Gastroesophageal sphincter (tissue), 4 donors: Measurements from ENCODE around the gene PTPRE. TPM values are rescaled to one million over a fixed set of nuclear protein-coding genes. Genes with fewer than 3 reads are reported as not detected.

Experiments used
- ATAC-seq: fragments of 150-250 bp; one replicate; pipeline ENCODE4 v1.9.1; 2016; ENCODE audit warnings: mild to moderate bottlenecking, moderate library complexity
- H3K27ac ChIP-seq, 4 donors: fragments of 200-600 bp; sonication (generic) in 3 of 4; 1 replicate in 3 of 4; 2 replicates in 1 of 4; pipeline ENCODE4 v1.5.1; 2016 to 2019
- H3K27me3 ChIP-seq: fragments of 200-600 bp; sonication (generic); one replicate; pipeline ENCODE4 v1.5.1; 2019
- H3K36me3 ChIP-seq, 2 donors: fragments of 200-600 bp; sonication (generic); one replicate each; pipeline ENCODE4 v1.5.1; 2019; ENCODE audit warnings: control low read depth in 1 of 2
- H3K4me1 ChIP-seq, 3 donors: fragments of 200-600 bp; sonication (generic); 1 replicate in 2 of 3; 2 replicates in 1 of 3; pipeline ENCODE4 v1.5.1; 2016 to 2019; ENCODE audit warnings: control low read depth in 2 of 3
- H3K4me3 ChIP-seq, 2 donors: fragments of 200-600 bp; sonication (generic); one replicate each; pipeline ENCODE4 v1.5.1; 2019; ENCODE audit warnings: mild to moderate bottlenecking in 1 of 2, moderate library complexity in 1 of 2
- H3K9me3 ChIP-seq, 3 donors: fragments of 200-600 bp; sonication (generic); one replicate each; pipeline ENCODE4 v1.5.1; 2017 to 2019; ENCODE audit warnings: control low read depth in 2 of 3
- EP300 ChIP-seq: sonication (generic); formaldehyde crosslinking; IDR thresholded peaks from one replicate; pipeline ENCODE4 v1.6.1; 2017; ENCODE audit warnings: antibody characterized with exemption, mild to moderate bottlenecking
- POLR2A ChIP-seq, 2 donors: fragments of 450-650 bp; IDR thresholded peaks; one replicate each; pipeline ENCODE4 v1.6.1; 2017; ENCODE audit warnings: antibody characterized with exemption in 2 of 2, mild to moderate bottlenecking in 2 of 2, moderate library complexity in 1 of 2
- POLR2AphosphoS5 ChIP-seq: sonication (generic); formaldehyde crosslinking; IDR thresholded peaks from one replicate; pipeline ENCODE4 v1.6.1; 2017; ENCODE audit warnings: antibody characterized with exemption
- WGBS, 2 donors: methylation state at CpG; one replicate each; pipeline ENCODE4 v1.1.5; 2018; ENCODE audit warnings: low coverage in 1 of 2; 5-methylcytosine and 5-hydroxymethylcytosine counted together
- total RNA-seq, 4 donors: library from RNA; depleted of rRNA; stranded (reverse); fragments of >200 nt; gene quantifications; one replicate each; pipeline ENCODE4 v1.1.0, GENCODE V29; 2016
- TF ChIP-seq, protein P1 (sequence below), 4 experiments: fragments of 200-600 bp in 2 of 4; fragments of 450-650 bp in 2 of 4; sonication (generic) in 1 of 4; IDR thresholded peaks; one replicate each; pipeline ENCODE4 v1.5.1; 2017 to 2019; ENCODE audit warnings: antibody characterized with exemption in 4 of 4, mild to moderate bottlenecking in 2 of 4, moderate library complexity in 2 of 4

The PTPRE gene
- total RNA-seq, 4 donors from 2014 or later, result 6.4 to 16.4 (median 8.5) TPM

DNA sequence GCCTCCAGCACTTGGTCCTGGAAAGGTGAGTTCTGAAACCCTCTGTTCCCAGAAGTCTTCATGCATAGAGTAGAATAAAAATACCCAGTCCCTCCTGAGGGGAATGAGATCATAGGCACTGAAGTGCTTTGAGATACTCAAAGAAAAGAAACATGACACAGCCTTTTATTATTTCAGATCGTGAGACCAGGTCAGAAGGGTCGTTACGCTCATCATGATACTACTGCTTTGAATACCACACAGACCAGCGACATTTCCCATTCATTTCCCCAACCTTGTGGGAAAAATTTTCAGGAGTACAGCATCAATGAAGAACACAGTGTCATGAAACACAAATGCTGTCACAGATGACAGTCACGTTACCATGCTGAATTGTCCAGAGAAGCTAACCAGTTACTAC lies 29.2 kb upstream of the PTPRE start:
- Histone ChIP-seq H3K27ac (no peak overlapping the region), H3K4me1 (no peaks in the 10 kb centered on the region), H3K9me3 (no peaks in the 10 kb centered on the region), H3K36me3 (no peaks in the 10 kb centered on the region), H3K27me3 (peaks cover 9% of the 10 kb centered on the region), H3K4me3 (no peak overlapping the region)
- TF ChIP-seq POLR2AphosphoS5 (no peak), POLR2A (IDR thresholded peaks at IDR 0.05) (no peak), EP300 (no peak)
- TF ChIP-seq, protein P1, sequence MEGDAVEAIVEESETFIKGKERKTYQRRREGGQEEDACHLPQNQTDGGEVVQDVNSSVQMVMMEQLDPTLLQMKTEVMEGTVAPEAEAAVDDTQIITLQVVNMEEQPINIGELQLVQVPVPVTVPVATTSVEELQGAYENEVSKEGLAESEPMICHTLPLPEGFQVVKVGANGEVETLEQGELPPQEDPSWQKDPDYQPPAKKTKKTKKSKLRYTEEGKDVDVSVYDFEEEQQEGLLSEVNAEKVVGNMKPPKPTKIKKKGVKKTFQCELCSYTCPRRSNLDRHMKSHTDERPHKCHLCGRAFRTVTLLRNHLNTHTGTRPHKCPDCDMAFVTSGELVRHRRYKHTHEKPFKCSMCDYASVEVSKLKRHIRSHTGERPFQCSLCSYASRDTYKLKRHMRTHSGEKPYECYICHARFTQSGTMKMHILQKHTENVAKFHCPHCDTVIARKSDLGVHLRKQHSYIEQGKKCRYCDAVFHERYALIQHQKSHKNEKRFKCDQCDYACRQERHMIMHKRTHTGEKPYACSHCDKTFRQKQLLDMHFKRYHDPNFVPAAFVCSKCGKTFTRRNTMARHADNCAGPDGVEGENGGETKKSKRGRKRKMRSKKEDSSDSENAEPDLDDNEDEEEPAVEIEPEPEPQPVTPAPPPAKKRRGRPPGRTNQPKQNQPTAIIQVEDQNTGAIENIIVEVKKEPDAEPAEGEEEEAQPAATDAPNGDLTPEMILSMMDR (IDR thresholded peaks at IDR 0.05), result no peak
- WGBS, 2 donors, result 66 to 89% methylated on average over 2 to 5 of the region's 5 CpGs
- ATAC-seq, result no peak

DNA sequence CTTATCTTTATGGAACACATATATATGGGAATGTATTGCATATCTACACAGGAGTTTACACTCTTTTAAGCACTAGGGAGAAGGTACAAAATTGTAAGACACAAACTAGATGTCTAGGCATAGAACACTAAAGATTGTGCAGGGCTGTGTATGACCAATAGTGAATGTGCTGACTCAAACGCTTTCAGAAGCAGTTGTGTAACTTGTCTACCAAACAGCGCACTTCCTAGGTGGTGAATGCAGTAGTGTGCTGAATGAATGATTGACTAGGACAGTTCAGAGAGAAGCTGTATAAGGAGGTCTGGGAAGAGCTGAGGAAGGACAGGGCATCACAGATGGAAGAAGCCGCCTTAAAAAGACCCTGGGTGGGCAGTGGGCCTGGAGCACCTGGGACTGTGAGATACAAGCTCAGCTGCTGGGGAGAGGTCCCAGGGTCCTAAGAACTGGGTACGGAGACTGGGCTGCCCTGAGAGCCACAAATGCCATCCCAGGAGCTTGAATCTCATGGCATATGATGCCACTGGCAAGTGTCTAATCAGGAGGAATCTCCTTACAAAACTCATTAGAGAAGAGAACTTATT lies 28.3 kb upstream of the PTPRE start:
- 92 to 93% methylated on average over 2 to 4 of the region's 4 CpGs for WGBS, 2 donors
- TF ChIP-seq EP300 (no peak), POLR2A (IDR thresholded peaks at IDR 0.05) (no peak), POLR2AphosphoS5 (no peak)
- TF ChIP-seq, protein P1 (IDR thresholded peaks at IDR 0.05), result no peak
- H3K36me3 ChIP-seq, result no peaks in the 10 kb centered on the region
- no peaks in the 10 kb centered on the region for H3K9me3 ChIP-seq
- ATAC-seq, result peak; percentile 59
- peaks cover 9% of the 10 kb centered on the region for H3K27me3 ChIP-seq
- no peaks in the 10 kb centered on the region for H3K4me1 ChIP-seq
- no peak overlapping the region for H3K27ac ChIP-seq
- no peak overlapping the region for H3K4me3 ChIP-seq

DNA sequence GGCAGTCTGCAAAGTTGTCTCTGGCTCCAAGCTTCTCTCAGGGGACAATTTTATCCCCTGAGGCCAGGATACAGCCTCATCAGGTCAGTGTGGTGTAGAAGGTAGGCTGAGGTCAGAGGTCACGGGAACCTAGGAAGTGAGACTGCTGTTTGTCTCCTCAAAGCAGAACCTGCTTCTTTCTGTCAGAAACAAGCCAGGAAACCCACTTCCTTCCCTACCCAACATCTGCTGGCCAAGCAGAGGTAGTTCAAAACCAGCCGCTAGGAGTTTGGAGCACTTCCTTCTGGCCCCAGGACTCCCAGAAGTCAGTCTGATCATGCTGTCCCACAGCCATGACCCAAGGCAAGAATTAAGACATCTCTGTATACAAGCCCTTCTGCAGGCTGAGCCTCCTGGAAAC lies 26.3 kb upstream of the PTPRE start:
- no peak overlapping the region for H3K4me3 ChIP-seq
- H3K36me3 ChIP-seq, result no peaks in the 10 kb centered on the region
- no peaks in the 10 kb centered on the region for H3K4me1 ChIP-seq
- H3K27ac ChIP-seq, result peak overlapping the region in 2 of 4 donors; percentile 27 to 37
- H3K27me3 ChIP-seq, result peaks cover under 1% of the 10 kb centered on the region
- ATAC-seq, result peak; percentile 64
- H3K9me3 ChIP-seq, result no peaks in the 10 kb centered on the region
- 71% methylated on average over 1 of the region's 2 CpGs; no CpG with 5 or more reads in 1 of the 2 donors for WGBS, 2 donors
- TF ChIP-seq POLR2AphosphoS5 (no peak), POLR2A (IDR thresholded peaks at IDR 0.05) (no peak), EP300 (no peak)
- TF ChIP-seq, protein P1 (IDR thresholded peaks at IDR 0.05), result no peak

DNA sequence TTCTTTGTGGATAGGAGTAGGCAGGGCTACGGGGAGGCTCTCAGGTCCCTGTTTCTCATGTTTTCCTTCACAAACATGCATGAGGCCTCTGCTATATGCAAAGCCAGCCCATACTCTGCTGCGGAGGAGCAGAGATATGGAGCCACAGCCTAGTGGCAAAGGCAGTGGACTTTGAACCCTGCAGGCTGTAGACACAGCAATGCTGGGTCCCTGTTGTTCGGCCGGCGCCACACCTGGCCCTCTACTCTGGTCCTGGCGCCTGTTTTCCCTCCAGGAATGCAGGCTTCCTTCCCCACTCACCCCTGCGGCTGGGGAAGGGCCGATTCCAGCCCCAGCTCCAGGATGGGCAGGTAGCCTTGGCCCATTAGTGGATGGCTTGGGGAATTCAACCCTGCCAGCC lies 25.6 kb upstream of the PTPRE start:
- no peaks in the 10 kb centered on the region for H3K9me3 ChIP-seq
- TF ChIP-seq, protein P1 (IDR thresholded peaks at IDR 0.05), result no peak
- TF ChIP-seq EP300, result no peak
- TF ChIP-seq POLR2A (IDR thresholded peaks at IDR 0.05), result no peak
- TF ChIP-seq POLR2AphosphoS5, result no peak
- ATAC-seq, result no peak

DNA sequence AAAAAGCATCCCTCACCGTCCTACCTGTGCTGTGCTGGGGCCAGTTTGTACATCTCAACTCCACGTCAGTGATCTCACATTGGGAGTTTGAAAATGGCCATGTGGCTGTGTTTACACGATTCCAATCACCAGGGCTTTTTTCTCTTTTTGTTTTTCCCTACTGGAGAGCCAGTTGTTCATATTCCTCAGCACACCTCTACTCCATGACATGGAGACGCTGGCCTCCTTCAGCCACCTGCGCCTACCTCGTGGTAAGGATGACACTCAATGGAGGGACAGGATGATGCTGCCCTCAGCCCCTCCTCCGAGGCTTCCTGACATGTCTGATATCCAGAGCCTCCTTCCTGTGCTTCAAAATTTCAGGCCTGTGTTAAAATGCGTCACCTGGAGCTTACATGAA lies 24.5 kb upstream of the PTPRE start:
- TF ChIP-seq EP300 (no peak), POLR2A (IDR thresholded peaks at IDR 0.05) (no peak), POLR2AphosphoS5 (no peak)
- TF ChIP-seq, protein P1 (IDR thresholded peaks at IDR 0.05), result no peak
- H3K4me3 ChIP-seq, result no peak overlapping the region
- H3K4me1 ChIP-seq, result no peaks in the 10 kb centered on the region
- no peak overlapping the region for H3K27ac ChIP-seq
- WGBS, 2 donors, result 81 to 100% methylated on average over 1 to 8 of the region's 8 CpGs
- no peak for ATAC-seq
- no peaks in the 10 kb centered on the region for H3K36me3 ChIP-seq
- H3K27me3 ChIP-seq, result peaks cover 13% of the 10 kb centered on the region
- H3K9me3 ChIP-seq, result no peaks in the 10 kb centered on the region

More for the DNA sequence above, 25.6 kb upstream of the PTPRE start:
- Histone ChIP-seq H3K4me1 (no peaks in the 10 kb centered on the region), H3K27me3 (peaks cover 3% of the 10 kb centered on the region), H3K36me3 (no peaks in the 10 kb centered on the region), H3K4me3 (no peak overlapping the region), H3K27ac (peak overlapping the region in 3 of 4 donors; percentile 27 to 37 (median 37))
- 100% methylated on average over 1 of the region's 8 CpGs; no CpG with 5 or more reads in 1 of the 2 donors for WGBS, 2 donors
